GM12873 (cell line): Measurements from ENCODE around the gene LBX1.

ENCODE experiments used
- TF ChIP-seq, protein P1 (sequence below): IDR thresholded peaks from 2 replicates; pipeline ENCODE4 v1.5.1; 2012; ENCODE audit warnings: low read depth, mild to moderate bottlenecking, moderate library complexity, low read length, control low read depth; ENCODE audit not compliant: insufficient read depth; ENCODE audit errors: missing control alignments

LBX1 gene

DNA sequence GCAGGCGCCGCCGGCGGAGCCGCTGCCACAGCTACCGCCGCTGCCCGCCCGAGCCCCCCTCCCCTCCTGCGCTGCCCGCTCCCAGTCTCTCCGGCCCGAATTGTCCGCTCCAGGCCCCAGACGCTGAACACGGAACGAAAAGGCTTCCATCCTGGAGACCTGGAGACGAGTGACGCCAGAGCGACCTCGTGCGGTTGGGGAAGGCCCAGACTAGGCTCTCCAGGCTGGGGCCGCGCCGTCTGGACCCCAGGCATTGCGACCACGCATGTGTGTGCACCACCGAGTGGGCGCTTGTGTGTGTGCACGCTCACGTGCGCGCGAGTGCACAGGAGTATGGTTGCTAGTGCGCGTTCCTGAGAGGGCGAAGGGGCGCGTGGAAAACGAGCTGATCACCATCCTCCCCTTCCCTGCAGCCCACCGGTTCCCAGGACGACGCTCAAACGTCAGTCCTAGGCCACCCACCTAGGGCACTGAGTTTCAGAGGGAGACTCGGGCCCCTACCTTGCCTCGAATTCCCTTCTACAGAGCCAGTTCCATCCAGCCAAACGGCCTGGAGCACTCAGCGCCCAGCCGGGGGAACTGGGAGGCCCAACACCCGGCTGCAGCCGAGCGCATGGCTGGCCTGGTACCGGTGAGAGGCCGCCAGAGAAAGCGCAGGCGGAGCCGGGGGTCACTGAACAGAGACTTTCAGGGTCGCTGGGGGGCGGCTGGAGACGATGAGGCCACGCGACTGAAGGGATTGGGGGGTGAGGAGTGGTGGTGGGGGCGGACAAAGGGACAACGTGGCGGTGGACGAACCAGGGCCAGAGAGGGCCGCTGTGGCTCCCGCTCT, 11.6 kb downstream of the LBX1 start:
- TF ChIP-seq, protein P1, sequence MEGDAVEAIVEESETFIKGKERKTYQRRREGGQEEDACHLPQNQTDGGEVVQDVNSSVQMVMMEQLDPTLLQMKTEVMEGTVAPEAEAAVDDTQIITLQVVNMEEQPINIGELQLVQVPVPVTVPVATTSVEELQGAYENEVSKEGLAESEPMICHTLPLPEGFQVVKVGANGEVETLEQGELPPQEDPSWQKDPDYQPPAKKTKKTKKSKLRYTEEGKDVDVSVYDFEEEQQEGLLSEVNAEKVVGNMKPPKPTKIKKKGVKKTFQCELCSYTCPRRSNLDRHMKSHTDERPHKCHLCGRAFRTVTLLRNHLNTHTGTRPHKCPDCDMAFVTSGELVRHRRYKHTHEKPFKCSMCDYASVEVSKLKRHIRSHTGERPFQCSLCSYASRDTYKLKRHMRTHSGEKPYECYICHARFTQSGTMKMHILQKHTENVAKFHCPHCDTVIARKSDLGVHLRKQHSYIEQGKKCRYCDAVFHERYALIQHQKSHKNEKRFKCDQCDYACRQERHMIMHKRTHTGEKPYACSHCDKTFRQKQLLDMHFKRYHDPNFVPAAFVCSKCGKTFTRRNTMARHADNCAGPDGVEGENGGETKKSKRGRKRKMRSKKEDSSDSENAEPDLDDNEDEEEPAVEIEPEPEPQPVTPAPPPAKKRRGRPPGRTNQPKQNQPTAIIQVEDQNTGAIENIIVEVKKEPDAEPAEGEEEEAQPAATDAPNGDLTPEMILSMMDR, result peak; percentile 14

DNA sequence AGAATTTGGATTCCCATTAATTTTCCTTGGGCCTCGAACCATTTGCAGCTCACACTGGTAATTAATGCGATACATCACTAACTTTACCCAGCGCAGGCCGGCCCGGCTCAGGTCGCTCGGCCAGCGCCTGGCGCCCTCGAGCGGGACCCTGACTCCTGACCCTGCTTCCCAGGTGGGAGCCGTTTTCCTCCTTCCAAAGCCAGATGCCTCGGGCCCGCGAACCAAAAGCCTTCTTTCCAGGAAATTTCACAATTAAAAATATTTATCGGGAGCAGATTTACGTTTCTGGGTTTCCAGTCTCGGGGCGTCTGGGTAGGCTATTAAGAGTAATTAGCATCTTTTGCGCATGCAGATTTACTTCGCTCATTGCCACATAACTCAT, 12.2 kb downstream of the LBX1 start:
- TF ChIP-seq, protein P1, result no peak

DNA sequence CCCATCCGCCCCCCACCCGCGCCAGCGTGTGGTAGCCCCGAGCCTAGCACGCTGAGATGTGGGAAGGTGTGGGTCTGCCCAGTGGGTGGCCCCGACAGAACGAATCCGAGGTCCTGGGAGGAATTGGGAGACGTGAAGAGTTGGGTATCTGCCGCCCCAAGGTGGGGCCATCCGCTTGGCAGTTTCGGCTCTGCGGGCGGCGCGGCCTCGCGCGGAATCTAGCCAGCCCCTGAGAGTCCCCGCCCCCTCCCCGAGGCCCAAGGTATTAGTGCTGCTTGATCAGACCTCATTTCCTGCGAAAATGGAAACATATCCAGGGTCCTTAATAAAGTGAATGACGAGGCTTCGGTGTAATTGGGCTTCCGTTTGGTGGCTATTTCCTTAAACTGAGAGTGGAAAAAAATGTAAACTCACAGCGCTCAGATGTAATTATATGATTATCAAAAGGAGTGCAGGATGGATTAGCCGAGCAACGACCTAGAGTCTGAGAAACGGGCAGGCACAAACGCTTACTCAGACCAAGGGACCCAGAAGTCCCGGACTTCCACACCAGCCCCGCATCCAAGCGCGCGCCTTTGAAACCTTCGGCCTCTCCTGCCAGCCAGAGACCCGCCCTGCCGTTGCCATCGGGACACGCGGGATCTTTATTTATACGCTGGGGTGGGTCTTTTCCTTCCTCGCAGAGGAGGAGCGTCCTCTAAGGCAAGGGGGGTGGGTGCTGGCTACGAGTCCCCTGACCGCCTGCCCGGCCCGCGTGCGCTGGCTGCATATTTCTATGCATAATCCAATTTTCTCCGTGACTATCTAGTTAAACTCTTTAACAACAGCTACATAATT, 12.8 kb downstream of the LBX1 start:
- TF ChIP-seq, protein P1, result no peak

DNA sequence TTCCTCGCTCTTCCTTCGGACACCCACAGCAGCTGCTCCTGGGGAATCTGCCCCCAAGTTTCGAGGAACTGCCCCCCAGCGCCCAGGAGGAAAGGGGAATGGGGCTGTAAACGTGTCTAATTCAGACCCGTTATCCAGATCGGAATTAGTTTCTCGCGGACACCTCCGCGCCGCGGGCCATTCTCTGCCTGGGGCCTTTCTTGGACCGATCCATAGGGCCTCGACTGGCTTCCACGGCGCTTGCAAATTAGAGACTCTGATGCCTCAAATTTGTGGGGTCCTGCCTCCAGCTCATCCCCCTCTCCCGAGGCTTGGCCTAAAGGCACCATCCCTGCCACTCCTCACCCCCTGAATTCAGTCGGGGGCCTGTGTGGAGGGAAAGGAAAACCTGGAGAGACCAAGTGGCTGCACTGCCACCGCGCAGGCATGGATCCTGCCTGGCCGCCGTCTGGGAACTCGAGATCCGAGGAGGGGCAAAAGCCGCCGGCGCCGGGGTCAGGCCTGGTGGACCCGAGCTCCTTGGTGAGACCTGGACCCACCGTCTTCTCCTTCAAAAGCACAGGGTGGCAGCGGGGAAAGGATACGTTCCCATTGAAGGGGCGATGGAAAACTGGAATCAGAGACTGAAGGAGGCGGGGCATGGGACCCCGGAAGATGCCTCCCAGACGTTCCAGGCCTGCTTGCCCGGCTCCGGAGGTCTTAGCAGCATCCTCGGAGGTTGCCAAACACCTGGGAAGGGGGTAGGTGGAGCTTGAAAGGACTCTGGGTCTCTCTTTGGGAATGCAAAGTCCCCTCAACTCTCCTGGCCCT, 13.7 kb downstream of the LBX1 start:
- TF ChIP-seq, protein P1, result no peak

DNA sequence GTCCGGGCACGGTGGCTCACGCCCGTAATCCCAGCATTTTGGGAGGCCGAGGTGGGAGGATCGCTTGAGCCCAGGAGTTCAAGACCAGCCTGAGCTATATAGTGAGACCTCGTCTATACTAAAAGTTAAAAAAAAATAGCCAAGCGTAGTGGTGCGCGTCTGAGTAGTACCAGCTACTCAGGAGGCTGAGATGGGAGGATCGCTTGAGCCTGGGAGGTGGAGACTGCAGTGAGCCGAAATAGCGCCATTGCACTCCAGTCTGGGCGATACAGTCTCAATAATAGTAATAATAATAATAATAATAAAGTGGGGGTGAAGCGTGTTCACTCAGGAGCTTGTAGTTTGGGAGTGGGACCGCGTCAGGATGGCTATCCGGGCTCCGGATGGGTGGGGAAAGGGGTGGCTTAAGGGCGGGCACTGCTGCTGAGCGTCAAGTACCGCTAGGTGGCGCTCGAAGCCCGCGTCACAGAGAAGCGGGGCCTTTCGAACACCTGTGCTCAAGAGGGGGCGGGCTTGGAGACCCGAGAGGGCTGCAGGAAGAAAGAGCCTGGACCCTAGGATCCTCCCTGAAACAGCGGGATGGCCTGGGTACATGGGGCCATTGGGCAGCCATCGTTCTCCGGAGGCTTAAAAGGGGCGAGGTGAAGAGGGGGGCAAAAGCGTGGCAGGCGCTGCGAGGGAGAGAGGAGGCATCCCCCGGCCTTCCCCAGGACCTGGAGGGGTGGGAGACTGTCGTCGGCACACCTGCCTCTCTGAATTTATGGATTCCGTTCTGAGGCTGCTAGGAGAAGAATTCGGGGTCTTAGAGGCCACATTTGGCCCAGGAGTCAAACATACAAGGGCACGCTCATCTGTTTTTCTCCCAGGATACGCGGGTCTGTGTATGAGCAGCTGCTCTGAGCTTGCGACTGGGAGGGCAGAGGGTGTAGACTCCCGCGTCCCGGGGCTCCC, 14.5 kb downstream of the LBX1 start:
- TF ChIP-seq, protein P1, result peak; percentile 86

DNA sequence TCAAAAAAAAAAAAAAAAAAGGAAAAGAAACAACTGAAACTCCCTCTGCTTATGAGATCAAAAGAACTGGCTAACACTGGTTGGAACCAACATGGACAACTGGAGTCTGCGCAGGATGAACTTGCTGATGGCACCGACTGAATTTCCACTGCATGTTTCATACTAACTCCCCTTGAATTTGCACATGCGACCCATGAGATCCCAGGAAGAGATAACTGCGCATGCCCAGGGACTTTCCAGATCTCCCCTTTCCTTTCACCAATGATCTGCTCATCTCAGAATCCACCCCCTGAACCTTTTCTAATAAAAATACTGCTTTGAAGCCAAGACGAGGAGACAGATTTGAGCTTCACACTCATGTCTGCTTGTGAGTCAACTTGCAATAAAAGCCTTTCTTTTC, 20.7 kb downstream of the LBX1 start:
- TF ChIP-seq, protein P1, result no peak
